HepG2 (cell line): Measurements from ENCODE around the gene PXMP4. TPM values are rescaled to one million over a fixed set of nuclear protein-coding genes. Genes with fewer than 3 reads are reported as not detected.

ENCODE experiments used
- BRF2 ChIP-seq: sonication (generic); formaldehyde crosslinking; IDR thresholded peaks from 2 replicates; pipeline ENCODE4 v1.8.1; 2022; ENCODE audit warnings: mild to moderate bottlenecking, missing genetic modification reagents
- CREB1 ChIP-seq, 2 experiments: fragments of 450-650 bp in 1 of 2; IDR thresholded peaks; 2 replicates each; pipeline ENCODE4 v1.6.1; 2016 to 2017; ENCODE audit warnings: control low read depth in 1 of 2, mild to moderate bottlenecking in 1 of 2, missing compliant biosample characterization in 1 of 2, missing genetic modification characterization in 1 of 2
- DNMT3B ChIP-seq: conservative IDR thresholded peaks from 2 replicates; pipeline ENCODE4 v1.6.1; 2016; ENCODE audit warnings: missing biosample characterization, control low read depth
- DRAP1 ChIP-seq: IDR thresholded peaks from 2 replicates; pipeline ENCODE4 v1.6.1; 2016; ENCODE audit warnings: missing genetic modification reagents, missing compliant biosample characterization
- HNRNPK ChIP-seq: fragments of 200-400 bp; formaldehyde crosslinking; IDR thresholded peaks from 2 replicates; pipeline ENCODE4 v1.6.1; 2018; ENCODE audit warnings: low read length, low read depth, moderate library complexity, mild to moderate bottlenecking; ENCODE audit not compliant: poor library complexity, severe bottlenecking
- SIX4 ChIP-seq: sonication (generic); formaldehyde crosslinking; IDR thresholded peaks from 2 replicates; pipeline ENCODE4 v1.4.0; 2020; ENCODE audit warnings: missing genetic modification reagents
- SSRP1 ChIP-seq: IDR thresholded peaks from 2 replicates; pipeline ENCODE4 v1.6.1; 2016; ENCODE audit warnings: control low read depth
- TBX3 ChIP-seq: fragments of 450-650 bp; IDR thresholded peaks from 2 replicates; pipeline ENCODE4 v1.6.1; 2017; ENCODE audit warnings: antibody characterized with exemption, mild to moderate bottlenecking, inconsistent platforms, borderline replicate concordance
- TFAP4 ChIP-seq: sonication (generic); IDR thresholded peaks from 2 replicates; pipeline ENCODE4 v1.6.1; 2016; ENCODE audit warnings: low read depth, borderline replicate concordance
- ZNF121 ChIP-seq: sonication (generic); formaldehyde crosslinking; IDR thresholded peaks from 2 replicates; pipeline ENCODE4 v1.5.0; 2020; ENCODE audit warnings: mild to moderate bottlenecking, missing genetic modification reagents
- ZNF317 ChIP-seq: sonication (generic); formaldehyde crosslinking; IDR thresholded peaks from 2 replicates; pipeline ENCODE4 v1.5.0; 2020; ENCODE audit warnings: mild to moderate bottlenecking, missing genetic modification reagents
- ZNF724P ChIP-seq: sonication (generic); formaldehyde crosslinking; IDR thresholded peaks from 2 replicates; pipeline ENCODE4 v1.8.0; 2022; ENCODE audit warnings: missing genetic modification reagents, borderline replicate concordance
- polyA plus RNA-seq, 8 experiments: library from polyadenylated mRNA; depleted of rRNA in 3 of 8; stranded (reverse) in 7 of 8; unstranded in 1 of 8; fragments of >200 nt; fragmentation: Illumina TruSeq in 4 of 8; extraction: Trizol in 4 of 8; gene quantifications; 2 replicates each; pipeline versions ENCODE4 v1.2.1 to v1.2.3, GENCODE V29; 2011 to 2016; ENCODE audit warnings: low read depth in 4 of 8, missing spikeins in 1 of 8, mixed read lengths in 1 of 8; ENCODE audit not compliant: insufficient read depth in 1 of 8
- total RNA-seq, 5 experiments: library from RNA; depleted of rRNA; stranded (reverse); fragments of >200 nt; fragmentation: Illumina TruSeq; extraction: Trizol; gene quantifications; 2 replicates each; pipeline ENCODE4 v1.2.3, GENCODE V29; 2016; ENCODE audit warnings: low read depth in 1 of 5
- TF ChIP-seq, protein P1 (sequence below): IDR thresholded peaks from 2 replicates; pipeline ENCODE4 v1.6.1; 2016; ENCODE audit warnings: mild to moderate bottlenecking, missing biosample characterization, missing genetic modification reagents
- TF ChIP-seq, protein P2 (sequence below): sonication (generic); formaldehyde crosslinking; IDR thresholded peaks from 2 replicates; pipeline ENCODE4 v1.4.0; 2020; ENCODE audit warnings: mild to moderate bottlenecking, missing genetic modification reagents, borderline replicate concordance
- TF ChIP-seq, protein P3 (sequence below): IDR thresholded peaks from 2 replicates; pipeline ENCODE4 v1.6.1; 2016
- TF ChIP-seq, protein P4 (sequence below): sonication (generic); formaldehyde crosslinking; IDR thresholded peaks from 2 replicates; pipeline ENCODE4 v1.4.0; 2020; ENCODE audit warnings: missing genetic modification reagents

PXMP4 gene
- total and polyA plus RNA-seq, 2 of the 13 experiments (the other 11 are each of a cell fraction or from before 2014, with no cell fraction given): not detected

- TF ChIP-seq, protein P1, sequence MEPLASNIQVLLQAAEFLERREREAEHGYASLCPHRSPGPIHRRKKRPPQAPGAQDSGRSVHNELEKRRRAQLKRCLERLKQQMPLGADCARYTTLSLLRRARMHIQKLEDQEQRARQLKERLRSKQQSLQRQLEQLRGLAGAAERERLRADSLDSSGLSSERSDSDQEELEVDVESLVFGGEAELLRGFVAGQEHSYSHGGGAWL (CRISPR knock-in tag): 0 out of 2 replicates have a peak, but pooled peaks have one; percentile 26
- TF ChIP-seq SSRP1 (CRISPR knock-in tag) (0 out of 2 replicates have a peak, but pooled peaks have one; percentile 41), DNMT3B (CRISPR knock-in tag) (0 out of 2 replicates have a peak, but pooled peaks have one; percentile 25), ZNF121 (no peak), SIX4 (CRISPR knock-in tag) (peak; percentile 40; the same call in 1 of the 2 replicates), BRF2 (0 out of 2 replicates have a peak, but pooled peaks have one; percentile 41), ZNF724P (no peak), CREB1 (IDR thresholded peaks at IDR 0.05) (no peak), CREB1 (CRISPR knock-in tag; IDR thresholded peaks at IDR 0.05) (peak; percentile 39; the same call in 1 of the 2 replicates), TFAP4 (peak; percentile 31; the same call in 1 of the 2 replicates), HNRNPK (no peak), ZNF317 (0 out of 2 replicates have a peak, but pooled peaks have one; percentile 18), DRAP1 (CRISPR knock-in tag) (peak; percentile 15; the same call in 1 of the 2 replicates), TBX3 (no peak)
- TF ChIP-seq, protein P2, sequence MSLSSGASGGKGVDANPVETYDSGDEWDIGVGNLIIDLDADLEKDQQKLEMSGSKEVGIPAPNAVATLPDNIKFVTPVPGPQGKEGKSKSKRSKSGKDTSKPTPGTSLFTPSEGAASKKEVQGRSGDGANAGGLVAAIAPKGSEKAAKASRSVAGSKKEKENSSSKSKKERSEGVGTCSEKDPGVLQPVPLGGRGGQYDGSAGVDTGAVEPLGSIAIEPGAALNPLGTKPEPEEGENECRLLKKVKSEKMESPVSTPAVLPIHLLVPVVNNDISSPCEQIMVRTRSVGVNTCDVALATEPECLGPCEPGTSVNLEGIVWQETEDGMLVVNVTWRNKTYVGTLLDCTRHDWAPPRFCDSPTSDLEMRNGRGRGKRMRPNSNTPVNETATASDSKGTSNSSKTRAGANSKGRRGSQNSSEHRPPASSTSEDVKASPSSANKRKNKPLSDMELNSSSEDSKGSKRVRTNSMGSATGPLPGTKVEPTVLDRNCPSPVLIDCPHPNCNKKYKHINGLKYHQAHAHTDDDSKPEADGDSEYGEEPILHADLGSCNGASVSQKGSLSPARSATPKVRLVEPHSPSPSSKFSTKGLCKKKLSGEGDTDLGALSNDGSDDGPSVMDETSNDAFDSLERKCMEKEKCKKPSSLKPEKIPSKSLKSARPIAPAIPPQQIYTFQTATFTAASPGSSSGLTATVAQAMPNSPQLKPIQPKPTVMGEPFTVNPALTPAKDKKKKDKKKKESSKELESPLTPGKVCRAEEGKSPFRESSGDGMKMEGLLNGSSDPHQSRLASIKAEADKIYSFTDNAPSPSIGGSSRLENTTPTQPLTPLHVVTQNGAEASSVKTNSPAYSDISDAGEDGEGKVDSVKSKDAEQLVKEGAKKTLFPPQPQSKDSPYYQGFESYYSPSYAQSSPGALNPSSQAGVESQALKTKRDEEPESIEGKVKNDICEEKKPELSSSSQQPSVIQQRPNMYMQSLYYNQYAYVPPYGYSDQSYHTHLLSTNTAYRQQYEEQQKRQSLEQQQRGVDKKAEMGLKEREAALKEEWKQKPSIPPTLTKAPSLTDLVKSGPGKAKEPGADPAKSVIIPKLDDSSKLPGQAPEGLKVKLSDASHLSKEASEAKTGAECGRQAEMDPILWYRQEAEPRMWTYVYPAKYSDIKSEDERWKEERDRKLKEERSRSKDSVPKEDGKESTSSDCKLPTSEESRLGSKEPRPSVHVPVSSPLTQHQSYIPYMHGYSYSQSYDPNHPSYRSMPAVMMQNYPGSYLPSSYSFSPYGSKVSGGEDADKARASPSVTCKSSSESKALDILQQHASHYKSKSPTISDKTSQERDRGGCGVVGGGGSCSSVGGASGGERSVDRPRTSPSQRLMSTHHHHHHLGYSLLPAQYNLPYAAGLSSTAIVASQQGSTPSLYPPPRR: peak; percentile 79
- TF ChIP-seq, protein P3, sequence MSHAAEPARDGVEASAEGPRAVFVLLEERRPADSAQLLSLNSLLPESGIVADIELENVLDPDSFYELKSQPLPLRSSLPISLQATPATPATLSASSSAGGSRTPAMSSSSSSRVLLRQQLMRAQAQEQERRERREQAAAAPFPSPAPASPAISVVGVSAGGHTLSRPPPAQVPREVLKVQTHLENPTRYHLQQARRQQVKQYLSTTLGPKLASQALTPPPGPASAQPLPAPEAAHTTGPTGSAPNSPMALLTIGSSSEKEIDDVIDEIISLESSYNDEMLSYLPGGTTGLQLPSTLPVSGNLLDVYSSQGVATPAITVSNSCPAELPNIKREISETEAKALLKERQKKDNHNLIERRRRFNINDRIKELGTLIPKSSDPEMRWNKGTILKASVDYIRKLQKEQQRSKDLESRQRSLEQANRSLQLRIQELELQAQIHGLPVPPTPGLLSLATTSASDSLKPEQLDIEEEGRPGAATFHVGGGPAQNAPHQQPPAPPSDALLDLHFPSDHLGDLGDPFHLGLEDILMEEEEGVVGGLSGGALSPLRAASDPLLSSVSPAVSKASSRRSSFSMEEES (CRISPR knock-in tag): peak; percentile 68
- TF ChIP-seq, protein P4, sequence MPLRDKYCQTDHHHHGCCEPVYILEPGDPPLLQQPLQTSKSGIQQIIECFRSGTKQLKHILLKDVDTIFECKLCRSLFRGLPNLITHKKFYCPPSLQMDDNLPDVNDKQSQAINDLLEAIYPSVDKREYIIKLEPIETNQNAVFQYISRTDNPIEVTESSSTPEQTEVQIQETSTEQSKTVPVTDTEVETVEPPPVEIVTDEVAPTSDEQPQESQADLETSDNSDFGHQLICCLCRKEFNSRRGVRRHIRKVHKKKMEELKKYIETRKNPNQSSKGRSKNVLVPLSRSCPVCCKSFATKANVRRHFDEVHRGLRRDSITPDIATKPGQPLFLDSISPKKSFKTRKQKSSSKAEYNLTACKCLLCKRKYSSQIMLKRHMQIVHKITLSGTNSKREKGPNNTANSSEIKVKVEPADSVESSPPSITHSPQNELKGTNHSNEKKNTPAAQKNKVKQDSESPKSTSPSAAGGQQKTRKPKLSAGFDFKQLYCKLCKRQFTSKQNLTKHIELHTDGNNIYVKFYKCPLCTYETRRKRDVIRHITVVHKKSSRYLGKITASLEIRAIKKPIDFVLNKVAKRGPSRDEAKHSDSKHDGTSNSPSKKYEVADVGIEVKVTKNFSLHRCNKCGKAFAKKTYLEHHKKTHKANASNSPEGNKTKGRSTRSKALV: no peak
These were observed 31.1 kb downstream of the PXMP4 start (continued) for GRCh38 chr20:33688938-33689424.
